Smooth muscle cell (in vitro differentiated cells): ENCODE measurements around the gene FOXN1. TPM values are rescaled to one million over a fixed set of nuclear protein-coding genes. Genes with fewer than 3 reads are reported as not detected.

Experiments
- DNase-seq: peaks from one replicate; lab custom pipeline; 2025; ENCODE audit not compliant: unreplicated experiment; lab: John Stamatoyannopoulos, UW
- H2AFZ ChIP-seq: fragments of 200-600 bp; sonication (generic); 2 replicates; pipeline ENCODE4 v1.6.0; 2016; ENCODE audit warnings: antibody characterized with exemption, low read depth, mild to moderate bottlenecking
- H3F3A ChIP-seq: fragments of 200-600 bp; sonication (generic); 2 replicates; pipeline ENCODE4 v1.6.0; 2017; ENCODE audit warnings: antibody characterized with exemption, low read depth
- H3K27ac ChIP-seq: fragments of 200-600 bp; sonication (generic); 2 replicates; pipeline ENCODE4 v1.5.1; 2016; ENCODE audit warnings: low read depth, mild to moderate bottlenecking
- H3K27me3 ChIP-seq: fragments of 200-600 bp; sonication (generic); 2 replicates; pipeline ENCODE4 v1.6.1; 2016; ENCODE audit warnings: low read depth, mild to moderate bottlenecking
- H3K36me3 ChIP-seq: fragments of 200-600 bp; sonication (generic); 2 replicates; pipeline ENCODE4 v1.5.1; 2016; ENCODE audit warnings: low read depth
- H3K4me1 ChIP-seq: fragments of 200-600 bp; sonication (generic); 2 replicates; pipeline ENCODE4 v1.5.1; 2016; ENCODE audit warnings: low read depth
- H3K4me2 ChIP-seq: fragments of 200-600 bp; sonication (generic); 2 replicates; pipeline ENCODE4 v1.6.0; 2016; ENCODE audit warnings: mild to moderate bottlenecking
- H3K4me3 ChIP-seq: fragments of 200-600 bp; sonication (generic); 2 replicates; pipeline ENCODE4 v1.5.1; 2016; ENCODE audit warnings: mild to moderate bottlenecking
- H3K79me2 ChIP-seq: fragments of 200-600 bp; sonication (generic); 2 replicates; pipeline ENCODE4 v1.6.0; 2016; ENCODE audit warnings: low read depth, mild to moderate bottlenecking
- H3K9ac ChIP-seq: fragments of 200-600 bp; sonication (generic); 2 replicates; pipeline ENCODE4 v1.6.0; 2016; ENCODE audit warnings: low read depth
- H3K9me3 ChIP-seq: fragments of 200-600 bp; sonication (generic); replicated peaks from 2 replicates; pipeline ENCODE4 v1.5.1; 2016; ENCODE audit warnings: low read depth
- H4K20me1 ChIP-seq: fragments of 200-600 bp; sonication (generic); 2 replicates; pipeline ENCODE4 v1.6.0; 2016; ENCODE audit warnings: low read depth
- CTCF ChIP-seq: fragments of 200-600 bp; sonication (generic); IDR thresholded peaks from 2 replicates; pipeline ENCODE4 v1.5.1; 2017; ENCODE audit warnings: borderline replicate concordance, mild to moderate bottlenecking, antibody characterized with exemption; ENCODE audit not compliant: insufficient read depth, poor library complexity, severe bottlenecking
- WGBS: methylation state at CpG from one replicate; pipeline ENCODE4 v1.1.7; 2016; ENCODE audit warnings: low lambda C conversion rate; 5-methylcytosine and 5-hydroxymethylcytosine counted together
- polyA plus RNA-seq: library from polyadenylated mRNA; unstranded; fragments of >200 nt; fragmentation: Nextera tagmentation; extraction: Ambion mirVana; gene quantifications from 2 replicates; pipeline ENCODE4 v1.2.1, GENCODE V29; 2016
- total RNA-seq: library from RNA; depleted of rRNA; stranded (reverse); fragments of >200 nt; gene quantifications from 2 replicates; pipeline ENCODE4 v1.2.3, GENCODE V29; 2014

Gene FOXN1
- total and polyA plus RNA-seq, 2 experiments from 2014 or later = 0.36 TPM; not detected in 1

- H3K27me3 ChIP-seq = peaks cover 4% of the 10 kb centered on the region
- H3K36me3 ChIP-seq = no peaks in the 10 kb centered on the region
- no peak overlapping the region for H3K9ac ChIP-seq
- whole genome bisulfite sequencing = 54% methylated on average over 15 of the region's 15 CpGs
- H3K27ac ChIP-seq = no peak overlapping the region
- H2AFZ ChIP-seq = no peak overlapping the region
- H3K4me1 ChIP-seq = no peaks in the 10 kb centered on the region
- H4K20me1 ChIP-seq = no peaks in the 10 kb centered on the region
- no peak overlapping the region for H3K4me2 ChIP-seq
- TF ChIP-seq CTCF = peak; percentile 91
- no peaks in the 10 kb centered on the region for H3F3A ChIP-seq
- DNase-seq = peak; percentile 55
- no peaks in the 10 kb centered on the region for H3K9me3 ChIP-seq
- no peaks in the 10 kb centered on the region for H3K79me2 ChIP-seq
- no peak overlapping the region for H3K4me3 ChIP-seq
Observed at GRCh38 chr17:28494445-28495188, 11.5 kb upstream of the FOXN1 start.

- no peaks in the 10 kb centered on the region for H3K9me3 ChIP-seq
- no peak for TF ChIP-seq CTCF
- no peak for DNase-seq
- 98% methylated on average over 7 of the region's 8 CpGs for WGBS
- H3K79me2 ChIP-seq = no peaks in the 10 kb centered on the region
- no peak overlapping the region for H3K27ac ChIP-seq
- no peak overlapping the region for H2AFZ ChIP-seq
- H3K4me2 ChIP-seq = no peak overlapping the region
- no peak overlapping the region for H3K4me3 ChIP-seq
- no peaks in the 10 kb centered on the region for H4K20me1 ChIP-seq
- no peaks in the 10 kb centered on the region for H3K36me3 ChIP-seq
- H3K27me3 ChIP-seq = peaks cover 4% of the 10 kb centered on the region
- H3K4me1 ChIP-seq = no peaks in the 10 kb centered on the region
- H3K9ac ChIP-seq = no peak overlapping the region
- no peaks in the 10 kb centered on the region for H3F3A ChIP-seq
Observed at GRCh38 chr17:28495635-28496034, 10.5 kb upstream of the FOXN1 start.

GRCh38 chr17:28497931-28498330, 8.2 kb upstream of the FOXN1 start:
- H3K4me1 ChIP-seq = no peaks in the 10 kb centered on the region
- H3K9ac ChIP-seq = no peak overlapping the region
- H3K27me3 ChIP-seq = no peaks in the 10 kb centered on the region
- no peaks in the 10 kb centered on the region for H3K9me3 ChIP-seq
- no peak overlapping the region for H2AFZ ChIP-seq
- TF ChIP-seq CTCF = no peak
- no peaks in the 10 kb centered on the region for H3K79me2 ChIP-seq
- DNase-seq = no peak
- no peaks in the 10 kb centered on the region for H3F3A ChIP-seq
- no peaks in the 10 kb centered on the region for H3K36me3 ChIP-seq
- 59% methylated on average over 9 of the region's 9 CpGs for WGBS
- H4K20me1 ChIP-seq = no peaks in the 10 kb centered on the region
- H3K4me3 ChIP-seq = no peak overlapping the region
- no peak overlapping the region for H3K27ac ChIP-seq
- H3K4me2 ChIP-seq = no peak overlapping the region
